Activated CD4-positive, CD25-positive, alpha-beta regulatory T cell treated with anti-CD3 and anti-CD28 coated beads, Interleukin-2, amount 50 U/mL, for 24 hours (primary cell): ENCODE results near the gene RELT.

Experiments used
- ATAC-seq, 2 donors: fragments of 150-1000 bp; cut with Tn5 transposase; one replicate each; pipeline ENCODE4 v1.10.0; 2021; ENCODE audit warnings: mild to moderate bottlenecking in 1 of 2, moderate library complexity in 1 of 2

Gene RELT

DNA sequence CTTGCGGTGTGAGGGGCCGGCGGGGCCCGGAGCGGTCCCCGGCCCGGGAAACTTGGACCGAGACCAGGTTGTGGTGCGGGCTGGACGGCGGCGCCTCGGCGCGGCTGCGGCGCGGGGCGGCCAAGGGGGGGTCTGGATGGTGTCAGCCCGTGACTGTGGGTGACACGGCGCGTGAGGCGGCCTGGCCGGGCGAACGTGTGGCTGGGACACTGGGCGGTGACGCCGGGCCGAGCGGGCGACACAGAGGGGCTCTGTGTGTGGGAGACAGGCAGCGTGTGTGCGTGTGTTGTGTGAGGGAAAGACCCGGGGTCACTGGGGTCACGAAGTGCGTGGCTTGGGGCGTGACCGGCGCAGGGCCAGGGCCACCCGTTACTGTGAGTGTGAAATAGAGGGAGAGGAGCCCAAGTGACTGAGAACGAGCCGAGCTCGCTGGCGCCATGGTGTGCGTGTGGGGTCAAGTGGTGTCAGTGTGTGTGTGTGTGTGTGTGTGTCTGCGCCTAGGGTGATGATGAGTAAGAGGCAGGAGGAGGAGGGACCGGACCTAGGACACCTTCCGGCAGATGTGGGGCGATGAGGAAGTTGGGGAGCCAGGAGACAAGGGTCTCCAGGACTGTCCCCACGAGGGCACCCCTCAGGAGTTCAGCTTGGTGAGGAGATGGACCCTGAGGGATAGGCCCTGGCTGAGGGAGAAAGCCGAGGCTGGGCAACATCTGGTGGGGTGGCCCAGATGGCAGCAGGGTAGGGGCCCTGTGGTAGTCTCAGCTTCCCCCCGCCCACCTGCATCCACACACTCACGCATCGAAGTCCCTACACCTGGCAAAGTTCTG is 817 bp downstream of the RELT start:
- ATAC-seq = peak; percentile 44 to 53

GRCh38 chr11:73379189-73379880 is 3.1 kb downstream of the RELT start:
- ATAC-seq = no peak

DNA sequence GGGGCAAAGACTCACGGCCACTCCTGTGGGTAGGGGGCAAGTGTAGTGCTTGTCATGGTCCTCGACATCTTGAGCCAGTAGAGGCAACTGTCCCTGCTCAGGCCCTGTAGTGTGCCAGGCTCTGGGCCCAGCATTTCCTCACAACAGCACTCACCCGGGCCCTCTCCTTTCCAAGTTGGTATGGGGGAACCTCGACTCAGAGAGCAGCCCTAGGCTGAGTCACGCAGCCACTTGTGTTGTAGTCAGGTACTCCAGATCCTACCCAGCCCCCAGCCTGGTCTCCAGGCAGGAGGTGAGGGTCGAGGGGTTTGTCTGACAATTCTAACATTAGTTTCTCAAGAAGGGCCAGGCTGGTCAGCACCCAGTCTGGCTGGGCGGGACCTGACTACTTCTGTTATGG is 4.1 kb downstream of the RELT start:
- no peak for ATAC-seq

- no peak for ATAC-seq
These were observed 4.8 kb downstream of the RELT start for GRCh38 chr11:73380897-73381410.

- ATAC-seq = no peak
These were observed 5.4 kb downstream of the RELT start for GRCh38 chr11:73381589-73381988.

DNA sequence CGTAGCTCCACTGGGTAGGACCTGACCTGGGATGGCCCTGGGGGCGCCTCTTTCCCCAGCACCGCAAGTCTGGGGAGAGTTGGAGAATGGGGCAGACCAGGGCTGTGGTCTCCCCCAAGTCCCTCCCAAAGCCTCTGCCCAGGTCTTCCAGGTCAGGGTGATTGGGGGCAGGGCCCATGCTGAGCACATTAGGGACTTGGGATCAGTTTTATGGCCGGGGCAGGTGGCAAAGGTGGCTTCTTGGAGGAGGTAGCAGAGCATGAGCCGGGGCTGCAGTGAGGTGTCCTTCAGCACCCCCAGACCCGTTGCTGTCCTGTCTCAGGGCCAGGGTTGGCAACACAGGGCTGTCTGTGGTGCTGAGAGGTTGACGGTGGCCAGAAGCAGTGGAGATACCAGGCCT is 6.0 kb downstream of the RELT start:
- ATAC-seq = no peak

DNA sequence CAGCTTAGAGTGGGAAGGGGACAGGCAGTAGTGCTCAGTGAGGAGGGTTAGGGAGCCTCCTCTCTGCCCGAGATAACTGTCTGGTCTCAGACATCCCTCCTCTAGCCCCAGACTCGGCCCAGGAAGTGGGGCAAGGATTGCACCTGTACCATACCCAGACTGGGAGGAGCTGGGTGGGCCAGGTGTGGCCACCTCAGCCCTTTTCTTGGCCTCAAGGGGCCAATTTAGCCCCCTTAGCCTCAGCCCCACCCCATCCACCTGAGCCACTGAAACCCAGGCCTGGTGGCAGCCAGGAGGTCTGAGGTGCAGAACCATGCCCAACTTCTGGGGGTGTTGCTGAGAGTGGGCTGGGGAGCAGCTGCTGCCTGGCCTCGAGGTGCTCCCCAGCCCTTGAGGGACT is 6.5 kb downstream of the RELT start:
- ATAC-seq = no peak

DNA sequence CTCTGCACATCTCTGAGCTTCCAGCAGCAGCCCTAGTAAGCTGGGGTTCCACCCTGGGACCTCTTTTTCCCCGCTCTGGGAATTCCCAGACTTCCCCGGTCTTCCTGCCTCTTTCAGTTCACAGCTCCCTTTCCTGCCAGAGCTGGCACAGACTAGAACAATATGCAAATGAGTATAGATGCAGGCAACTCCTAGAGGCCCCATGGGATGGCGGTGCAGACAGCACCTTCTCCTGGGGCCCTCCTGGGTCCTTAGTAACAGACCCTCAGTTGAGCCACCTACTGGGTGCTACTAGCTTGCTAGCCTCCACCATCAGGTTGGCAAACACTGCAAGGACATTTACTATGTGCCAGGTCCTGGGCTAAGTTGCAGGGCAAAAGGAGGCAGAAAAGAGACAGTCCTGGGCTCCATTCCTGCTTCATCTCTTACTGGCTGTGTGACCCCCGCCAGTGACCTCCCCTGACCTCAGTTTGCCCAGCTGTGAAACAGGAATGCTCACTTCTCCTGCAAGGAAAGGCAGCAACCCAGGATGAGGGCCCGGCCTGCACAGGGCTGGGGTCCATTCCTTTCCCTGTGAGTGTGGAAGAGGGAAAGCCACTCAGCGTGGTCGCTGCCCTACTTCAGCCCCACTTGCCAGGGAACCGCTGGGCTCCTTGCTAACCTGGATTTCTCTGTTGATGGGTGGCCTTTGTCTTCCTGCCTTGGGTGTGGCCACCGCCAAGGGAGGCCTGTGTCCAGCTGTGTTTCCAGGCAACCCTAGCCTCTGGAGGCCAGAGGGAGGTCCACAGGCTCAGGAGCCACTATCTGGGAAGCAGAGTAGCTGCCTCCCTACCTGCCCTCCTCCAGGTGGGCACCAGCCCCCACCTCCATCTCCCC is 7.3 kb downstream of the RELT start:
- no peak for ATAC-seq

DNA sequence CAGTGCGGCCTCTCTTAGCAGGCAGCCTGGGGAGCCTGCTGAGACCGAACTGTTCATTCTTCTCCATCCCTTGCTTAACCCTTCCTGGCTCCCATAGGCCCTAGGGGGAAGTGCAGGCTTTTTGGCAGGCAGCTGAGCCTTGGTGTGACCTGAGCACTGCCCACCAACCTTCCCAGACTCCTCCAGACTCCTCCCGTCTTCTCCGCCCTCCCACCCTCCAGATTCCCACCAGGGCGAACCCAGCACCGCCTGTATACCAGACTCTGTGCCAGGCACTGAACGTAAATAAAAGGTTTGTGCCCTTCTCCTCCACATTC is 7.9 kb downstream of the RELT start:
- no peak for ATAC-seq

GRCh38 chr11:73384531-73384871 is 8.3 kb downstream of the RELT start:
- no peak for ATAC-seq

DNA sequence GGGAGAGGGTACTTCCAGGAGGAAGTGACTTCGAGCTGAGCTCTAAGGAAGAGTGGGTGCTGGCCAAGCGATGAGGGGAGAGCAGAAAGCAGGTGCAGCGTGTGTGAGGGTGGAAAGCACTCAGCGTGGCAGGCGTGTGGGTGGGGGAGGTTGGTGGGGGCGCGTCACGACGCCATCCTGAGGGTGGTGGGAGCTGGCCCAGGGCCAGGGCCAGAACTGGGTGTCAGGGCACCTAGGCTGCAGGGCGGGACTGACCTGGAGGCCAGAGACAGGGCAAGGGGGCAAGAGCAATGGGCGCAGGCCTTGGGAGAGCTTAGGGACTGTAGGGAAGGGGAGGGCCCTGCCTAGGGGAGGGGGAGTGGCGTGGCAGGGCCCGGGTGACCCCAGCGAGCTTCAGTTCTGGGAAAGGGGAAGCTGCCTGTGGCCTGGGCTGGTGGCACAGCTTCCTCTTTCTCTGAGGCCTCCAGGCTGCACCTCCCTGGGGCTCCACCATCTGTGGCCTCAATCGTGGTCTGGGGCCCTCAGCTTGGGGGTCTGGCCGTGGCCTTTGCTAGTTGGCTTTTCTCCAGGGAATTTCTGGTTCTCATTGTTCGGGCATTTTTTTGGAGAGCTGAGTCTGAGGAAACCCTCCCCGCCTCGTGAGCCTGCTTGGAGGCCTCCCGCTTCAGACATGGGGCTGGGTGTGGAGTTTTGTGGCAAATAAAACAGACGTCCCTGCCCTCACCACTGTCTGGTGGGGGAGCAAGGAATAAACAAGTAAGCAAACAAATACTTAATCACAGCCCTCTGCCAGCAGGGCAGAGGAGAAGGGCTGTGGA is 8.9 kb downstream of the RELT start:
- peak; percentile 34 to 41 for ATAC-seq

DNA sequence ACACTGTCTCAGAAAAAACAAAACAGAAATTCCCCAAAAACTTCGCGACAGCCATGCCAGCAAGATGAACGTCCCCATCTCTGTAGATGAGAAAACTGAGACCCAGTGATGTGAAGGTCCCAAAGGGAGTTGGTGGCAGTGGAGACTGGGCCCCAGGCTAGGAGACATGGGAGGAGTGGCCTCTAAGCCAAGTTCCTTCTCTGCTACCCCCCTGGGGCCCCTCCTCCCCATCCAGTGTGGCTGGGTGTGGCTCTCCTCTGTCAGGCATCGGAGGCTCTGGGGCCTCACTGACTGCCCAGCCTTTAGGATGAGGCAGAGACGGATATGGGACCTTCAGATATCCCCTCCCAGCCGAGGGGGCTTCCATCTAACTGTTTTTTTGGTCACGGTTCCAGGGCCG is 9.8 kb downstream of the RELT start:
- no peak for ATAC-seq

DNA sequence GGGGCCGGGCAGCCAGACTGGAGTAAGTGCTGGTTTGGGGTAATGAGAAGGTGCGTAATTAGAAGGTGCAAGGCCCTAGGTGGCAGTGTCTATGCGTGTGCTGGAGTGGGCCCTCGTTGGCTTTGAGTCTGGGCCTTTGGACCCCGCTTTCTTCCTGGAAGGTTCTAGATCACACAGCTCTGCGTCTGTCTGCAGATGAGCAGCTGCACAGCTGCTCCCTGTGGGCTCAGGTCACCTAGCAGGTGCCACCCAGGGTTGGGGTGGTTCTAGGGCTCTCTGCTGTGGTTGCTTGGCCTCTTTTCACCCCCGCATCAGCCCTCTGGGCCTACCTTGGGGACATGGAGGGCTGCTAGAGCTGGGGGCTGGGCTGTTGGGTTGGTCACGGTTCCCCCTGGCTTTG is 10.3 kb downstream of the RELT start:
- no peak for ATAC-seq

DNA sequence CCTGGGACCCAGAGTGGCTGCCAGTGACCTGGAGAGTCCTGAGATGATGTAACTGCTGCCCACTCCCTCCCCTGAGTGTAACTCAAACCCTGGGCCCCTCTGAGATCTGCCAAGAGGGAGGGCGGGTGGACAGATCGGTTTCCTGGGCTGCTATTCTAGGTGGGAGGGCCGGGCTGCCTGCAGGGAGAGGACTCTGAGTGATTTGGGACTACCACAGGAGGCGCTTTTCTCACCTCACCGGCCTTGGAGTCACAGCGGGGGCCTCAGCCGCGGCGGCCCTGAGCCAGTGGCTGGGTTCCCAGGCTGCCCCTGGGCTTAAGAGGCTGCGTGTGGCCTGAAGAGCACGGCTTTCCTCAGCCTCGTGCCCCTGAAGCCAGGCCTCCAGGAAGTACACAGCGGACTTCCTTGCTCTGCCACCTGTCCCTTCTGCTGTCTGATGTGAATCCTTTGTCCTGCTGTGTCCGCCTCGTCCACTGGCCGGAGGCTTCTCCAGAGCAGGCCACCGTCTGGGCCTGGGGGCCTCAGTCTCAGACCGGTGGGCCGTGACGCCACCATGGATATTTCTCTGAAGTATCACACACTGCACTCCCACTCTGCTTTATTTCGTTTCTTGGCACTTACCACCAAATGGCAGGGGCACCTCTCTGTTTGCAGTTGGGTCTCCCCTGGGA is 11.5 kb downstream of the RELT start:
- no peak for ATAC-seq

- ATAC-seq = no peak
These were observed 12.3 kb downstream of the RELT start for GRCh38 chr11:73388265-73389133.

GRCh38 chr11:73389134-73389525 is 12.9 kb downstream of the RELT start:
- ATAC-seq = no peak

- ATAC-seq = no peak
These were observed 13.7 kb downstream of the RELT start for GRCh38 chr11:73389916-73390315.

DNA sequence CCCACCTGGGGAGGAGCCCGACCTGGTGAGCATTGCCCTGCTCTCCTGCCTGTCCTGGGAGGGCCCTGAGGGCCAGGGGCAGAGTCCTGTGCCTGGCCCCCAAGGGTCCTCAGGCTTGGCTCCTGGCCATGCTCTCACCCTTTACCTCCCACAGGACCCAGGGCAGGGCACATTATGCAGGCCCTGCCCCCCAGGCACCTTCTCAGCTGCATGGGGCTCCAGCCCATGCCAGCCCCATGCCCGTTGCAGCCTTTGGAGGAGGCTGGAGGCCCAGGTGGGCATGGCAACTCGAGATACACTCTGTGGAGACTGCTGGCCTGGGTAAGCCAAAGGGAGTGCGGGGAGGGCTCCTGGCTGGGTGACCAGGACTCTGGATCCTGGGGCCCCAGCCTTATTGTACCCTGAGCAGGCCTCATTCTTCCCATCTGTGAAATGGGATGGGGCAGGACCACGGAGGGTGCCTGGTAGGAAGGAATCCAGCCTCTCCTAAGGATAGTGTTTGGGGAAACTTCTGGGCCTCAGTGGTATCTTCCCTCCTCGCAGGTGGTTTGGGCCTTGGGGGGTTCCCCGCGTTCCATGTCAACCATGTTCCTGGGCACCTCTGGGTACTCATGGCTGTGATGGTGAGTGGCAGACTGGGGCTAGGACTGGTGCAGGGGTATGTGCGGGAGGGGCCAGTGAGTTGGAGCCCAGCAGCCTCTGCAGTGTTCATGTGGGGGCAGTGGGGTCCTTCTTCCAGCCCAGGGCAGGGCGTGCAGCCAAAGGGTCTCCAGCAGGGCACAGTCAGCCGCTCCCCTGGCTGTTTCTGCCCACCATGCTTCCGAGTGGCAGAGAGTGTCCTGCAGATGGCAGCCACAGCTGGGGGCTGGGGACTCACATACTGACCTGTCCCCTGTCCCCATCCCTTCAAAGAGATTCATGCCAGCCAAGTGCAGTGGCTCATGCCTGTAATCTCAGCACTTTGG is 14.7 kb downstream of the RELT start:
- ATAC-seq = no peak

DNA sequence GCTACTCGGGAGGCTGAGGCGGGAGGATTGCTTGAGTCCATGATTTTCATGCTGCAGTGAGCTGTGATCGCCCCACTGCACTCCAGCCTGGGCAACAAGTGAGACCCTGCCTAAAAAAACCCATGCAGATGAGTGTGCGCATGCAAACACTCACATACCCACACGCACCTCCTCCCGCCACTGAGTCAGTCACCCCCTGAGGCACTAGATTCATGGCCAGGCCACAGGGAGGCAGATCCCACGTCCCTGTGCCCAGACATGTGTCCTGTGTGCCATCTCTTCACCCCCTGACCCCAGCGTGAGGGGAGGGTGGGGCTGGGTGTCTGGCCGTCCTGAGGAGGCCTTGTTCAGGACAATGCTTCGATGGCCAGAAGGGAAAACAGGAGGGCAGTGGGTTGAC is 15.5 kb downstream of the RELT start:
- ATAC-seq = no peak
